ENCODE data around the gene TRPV3.
"Not testable (repeated sequence)": the region's sequence is repeated elsewhere in the genome, so short reads cannot be mapped to it uniquely, and the experiment has no call there.

Gene TRPV3

GRCh38 chr17:3472137-3472536 lies 85.5 kb downstream of the TRPV3 start:
- DNase-seq (ENCODE audit: low read depth in 3 of 3), result no peak

GRCh38 chr17:3471599-3471998 lies 86.0 kb downstream of the TRPV3 start, which contains the start of gene SPATA22:
Gene SPATA22 (minus strand): TSS chr17:3471819. CDS start chr17:3469325, 2,494 bp downstream.
- DNase-seq (ENCODE audit: low read depth in 3 of 3), result no peak

GRCh38 chr17:3469529-3469928 lies 88.1 kb downstream of the TRPV3 start:
- no peak for DNase-seq (ENCODE audit: low read depth in 3 of 3)

- DNase-seq (ENCODE audit: low read depth in 3 of 3), result not testable (repeated sequence)
Measured at GRCh38 chr17:3466355-3466754, 91.3 kb downstream of the TRPV3 start.

All from stimulated activated CD4-positive, alpha-beta T cell treated with anti-CD3 and anti-CD28 coated beads, TNF-alpha, amount 100 ng/mL, for 48 hours (primary cell).